ENCODE measurements around the gene CSNK1G3. TPM values are rescaled to one million over a fixed set of nuclear protein-coding genes. Genes with fewer than 3 reads are reported as not detected.

Gene CSNK1G3
- total and polyA plus RNA-seq, 12 donors: 5.0 to 30.9 (median 24.8) TPM

DNA sequence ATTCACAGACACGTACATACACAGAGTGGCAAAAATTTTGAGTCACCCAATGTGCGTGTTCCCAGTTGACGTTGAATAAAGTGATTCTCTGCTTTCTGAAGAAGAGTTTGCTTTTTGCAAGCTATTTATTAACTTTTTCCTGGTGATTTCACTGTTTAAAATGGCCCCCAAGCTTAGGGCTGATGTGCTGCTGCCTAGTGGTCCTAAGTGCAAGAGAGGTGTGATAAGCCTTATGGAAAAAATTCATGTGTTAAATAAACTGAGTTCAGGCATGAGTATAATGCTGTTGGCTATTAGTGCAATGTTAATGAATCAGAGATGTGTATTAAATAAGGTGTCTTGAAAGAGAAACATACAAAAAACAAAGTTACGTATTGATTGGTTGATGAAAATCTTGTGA is 16.9 kb downstream of the CSNK1G3 start:
- TF ChIP-seq CTCF (IDR thresholded peaks at IDR 0.05): no peak
- Histone ChIP-seq H3K27ac (no peak overlapping the region), H3K4me3 (no peak overlapping the region), H3K9me3 (no peaks in the 10 kb centered on the region), H3K4me1 (peaks cover 0 to 72% (median 37%) of the 10 kb centered on the region in 9 donors), H3K27me3 (no peaks in the 10 kb centered on the region), H3K36me3 (no peaks in the 10 kb centered on the region)
- 96 to 97% methylated on average over 4 of the region's 4 CpGs for WGBS, 2 donors
- intact Hi-C loops (cut with DNase I): no loop called here
- no peak for DNase-seq
- no peak for ATAC-seq

- H3K4me1 ChIP-seq: peaks cover 0 to 57% (median 29%) of the 10 kb centered on the region in 9 donors
- no peak for TF ChIP-seq CTCF (IDR thresholded peaks at IDR 0.05)
- no peaks in the 10 kb centered on the region for H3K36me3 ChIP-seq
- no peaks in the 10 kb centered on the region for H3K27me3 ChIP-seq
- intact Hi-C loops (cut with DNase I): no loop called here
- no peak for DNase-seq
- no peaks in the 10 kb centered on the region for H3K9me3 ChIP-seq
- H3K27ac ChIP-seq: peak overlapping the region in 1 of 10 donors; percentile 18
- ATAC-seq: no peak
- 57 to 58% methylated on average over 3 of the region's 3 CpGs for WGBS, 2 donors
- H3K4me3 ChIP-seq: no peak overlapping the region
Measured at GRCh38 chr5:123530728-123531127, 18.8 kb downstream of the CSNK1G3 start.

DNA sequence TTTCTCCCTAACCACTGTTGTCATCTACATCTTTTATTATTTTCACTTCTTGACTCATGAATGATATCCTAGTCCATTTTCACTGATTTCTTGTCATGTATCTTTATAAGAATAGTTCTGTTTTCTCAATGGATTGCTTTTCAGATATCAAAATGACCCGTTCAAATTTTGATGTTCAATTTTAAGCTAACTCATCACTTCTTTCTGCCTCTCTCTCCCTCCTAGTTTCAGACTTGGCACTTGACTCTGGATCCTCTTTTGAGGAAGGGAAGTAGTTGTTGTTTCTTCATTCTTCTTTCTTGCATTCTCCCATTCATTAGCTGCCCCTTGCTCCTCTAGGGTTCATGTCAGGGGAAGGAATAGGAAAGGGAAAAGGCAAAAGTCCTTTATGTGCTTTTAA is 23.7 kb downstream of the CSNK1G3 start:
- no peak for ATAC-seq
- intact Hi-C loops (cut with DNase I): no loop called here
- WGBS, 2 donors: 68 to 79% methylated on average over 1 of the region's 1 CpG
- Histone ChIP-seq H3K4me3 (no peak overlapping the region), H3K9me3 (no peaks in the 10 kb centered on the region), H3K4me1 (peaks cover 0 to 62% (median 16%) of the 10 kb centered on the region in 9 donors), H3K27ac (no peak overlapping the region), H3K36me3 (no peaks in the 10 kb centered on the region), H3K27me3 (no peaks in the 10 kb centered on the region)
- no peak for DNase-seq
- TF ChIP-seq CTCF (IDR thresholded peaks at IDR 0.05): no peak

GRCh38 chr5:123537256-123537655 is 25.3 kb downstream of the CSNK1G3 start:
- 96 to 100% methylated on average over 2 of the region's 2 CpGs for WGBS, 2 donors
- intact Hi-C loops (cut with DNase I): no loop called here

More at GRCh38 chr5:123537256-123537655, 25.3 kb downstream of the CSNK1G3 start:
- no peak for TF ChIP-seq CTCF (IDR thresholded peaks at IDR 0.05)
- ATAC-seq (no peak), DNase-seq (no peak)
- H3K4me3 ChIP-seq: no peak overlapping the region
- H3K4me1 ChIP-seq: peaks cover 0 to 46% (median 9%) of the 10 kb centered on the region in 9 donors
- no peaks in the 10 kb centered on the region for H3K36me3 ChIP-seq
- H3K27ac ChIP-seq: no peak overlapping the region
- no peaks in the 10 kb centered on the region for H3K9me3 ChIP-seq
- no peaks in the 10 kb centered on the region for H3K27me3 ChIP-seq

All from heart right ventricle (tissue), 16 donors.